IPS DF 4.7 (cell line): ENCODE results near the gene OR5A2.
A peak's percentile ranks its signal among the peaks of the same experiment; 100 is the strongest.
"Not testable (repeated sequence)": the region's sequence is repeated elsewhere in the genome, so short reads cannot be mapped to it uniquely, and the experiment has no call there.

Experiments used
- DNase-seq: peaks from one replicate; pipeline ENCODE4 v3.0.0-alpha.2; 2013; ENCODE audit warnings: low spot score; ENCODE audit errors: extremely low read depth

OR5A2 gene, protein sequence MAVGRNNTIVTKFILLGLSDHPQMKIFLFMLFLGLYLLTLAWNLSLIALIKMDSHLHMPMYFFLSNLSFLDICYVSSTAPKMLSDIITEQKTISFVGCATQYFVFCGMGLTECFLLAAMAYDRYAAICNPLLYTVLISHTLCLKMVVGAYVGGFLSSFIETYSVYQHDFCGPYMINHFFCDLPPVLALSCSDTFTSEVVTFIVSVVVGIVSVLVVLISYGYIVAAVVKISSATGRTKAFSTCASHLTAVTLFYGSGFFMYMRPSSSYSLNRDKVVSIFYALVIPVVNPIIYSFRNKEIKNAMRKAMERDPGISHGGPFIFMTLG

DNA sequence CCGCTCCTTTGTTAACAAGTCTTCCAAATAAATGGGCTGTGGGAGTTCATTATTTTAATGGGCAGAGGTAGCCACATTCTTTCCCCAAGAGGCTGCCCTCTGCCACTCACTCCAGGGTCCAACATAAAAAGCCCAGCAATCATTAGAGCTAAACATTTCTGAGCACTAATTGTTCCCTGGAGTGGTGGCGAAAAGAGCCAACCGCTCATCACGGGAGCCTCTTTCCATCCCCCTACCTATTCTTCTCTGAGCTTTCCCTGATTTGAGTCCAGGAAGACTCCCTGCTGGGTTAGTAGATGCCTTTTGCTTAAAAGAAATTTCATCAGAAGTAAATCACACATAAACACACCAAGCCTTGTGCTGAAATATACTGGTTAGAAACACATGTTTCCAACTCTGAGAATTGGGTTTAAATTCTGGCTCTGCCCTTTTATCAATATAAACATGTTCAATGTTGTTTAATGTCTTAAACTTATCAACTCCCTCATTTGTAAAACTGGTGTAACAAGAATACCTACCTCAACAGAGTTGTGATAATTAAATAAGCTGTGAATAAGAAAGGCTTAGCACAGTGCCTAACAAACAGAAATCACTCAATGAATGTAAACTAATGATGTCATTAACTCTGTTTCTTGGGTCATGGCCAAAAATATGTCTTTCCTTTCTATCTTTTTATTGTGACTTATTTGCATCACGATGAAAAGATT is at the start of gene OR5A2:
Gene OR5A2, minus strand, starts transcription at position 53 of the 707 bp plus-strand sequence. CDS start 3,460 bp downstream, outside the sequence.
- peak; percentile 81 for DNase-seq

DNA sequence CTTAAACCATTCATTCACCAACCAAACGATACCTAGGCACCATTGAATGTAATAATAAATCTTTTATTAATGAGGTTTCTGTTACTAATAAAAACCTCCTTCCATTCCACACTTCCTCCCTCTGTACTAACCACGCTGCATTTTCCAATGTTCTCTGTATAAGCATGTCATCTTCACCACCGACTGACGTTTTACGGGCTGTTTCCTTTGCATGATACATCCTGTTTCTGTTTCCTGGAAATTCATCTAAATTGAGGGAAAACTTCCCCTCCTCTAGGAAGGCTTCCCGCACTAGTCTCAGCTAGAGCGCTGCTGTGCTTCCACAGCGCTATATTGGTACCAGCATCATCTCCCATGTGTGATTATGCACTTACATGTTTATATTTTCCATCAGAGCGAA is 49.0 kb upstream of the OR5A2 start:
- no peak for DNase-seq

DNA sequence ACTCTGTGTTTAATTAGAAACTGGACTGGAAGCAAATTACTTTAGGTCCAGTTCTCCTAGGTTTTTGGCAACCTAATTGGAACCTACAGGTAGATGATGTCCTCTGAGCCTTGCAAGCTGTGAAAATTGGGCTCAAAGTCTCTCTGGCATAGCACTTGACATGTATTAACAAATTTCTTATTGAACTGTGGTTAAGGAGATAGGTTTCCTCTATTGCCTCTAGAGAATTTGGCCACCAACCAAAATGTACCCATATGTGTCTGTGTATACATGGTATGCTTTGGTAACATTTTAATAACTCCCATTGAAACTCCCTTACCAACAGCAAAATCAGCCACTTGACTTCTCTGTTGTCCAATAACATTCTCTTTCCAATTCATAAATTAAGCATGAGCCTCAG is 46.8 kb upstream of the OR5A2 start, which contains the start of gene OR4D10:
Gene OR4D10, plus strand, starts transcription at position 301 of the 400 bp plus-strand sequence. CDS start 4,115 bp downstream, outside the sequence.
- no peak for DNase-seq

DNA sequence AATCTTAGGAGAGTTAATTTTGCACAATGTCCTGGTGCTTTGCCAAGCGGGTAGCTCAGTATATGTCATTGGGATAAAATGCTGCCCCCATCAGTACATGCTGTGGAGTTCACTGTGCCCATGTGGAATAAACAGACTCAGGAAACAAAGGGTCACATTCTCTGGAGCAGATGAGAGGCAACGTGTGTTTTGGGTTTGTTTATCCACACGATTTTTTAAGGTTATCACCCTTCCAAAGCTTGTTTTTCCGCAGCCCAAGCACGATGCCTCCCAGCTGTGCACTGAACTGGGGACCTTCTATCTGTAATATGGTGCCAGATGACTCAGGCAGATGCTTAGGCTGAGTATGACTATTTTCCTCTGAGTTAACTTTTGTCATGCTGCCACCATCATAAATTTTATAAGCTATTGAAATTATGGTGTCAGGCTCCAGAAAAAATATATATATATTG is 37.0 kb upstream of the OR5A2 start:
- DNase-seq, result no peak

DNA sequence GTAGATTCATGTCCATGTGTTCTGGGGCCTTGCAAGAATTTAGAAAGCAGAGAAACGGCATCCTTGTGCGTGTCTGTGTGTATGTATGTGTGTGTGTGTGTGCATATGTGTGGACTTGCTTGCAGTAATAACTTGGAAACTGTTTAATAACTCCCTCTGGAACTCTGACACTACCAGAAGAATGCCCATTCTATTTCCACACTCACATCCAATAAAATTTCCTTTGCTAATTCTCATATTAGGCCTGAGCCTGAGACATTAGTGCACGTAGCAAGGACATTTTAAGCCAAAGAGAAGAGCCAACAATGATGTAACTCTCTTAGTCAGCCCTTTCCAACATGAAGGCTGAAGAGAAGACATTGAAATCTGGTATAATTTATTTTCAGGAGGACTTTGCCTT is 33.7 kb upstream of the OR5A2 start:
- DNase-seq, result no peak

DNA sequence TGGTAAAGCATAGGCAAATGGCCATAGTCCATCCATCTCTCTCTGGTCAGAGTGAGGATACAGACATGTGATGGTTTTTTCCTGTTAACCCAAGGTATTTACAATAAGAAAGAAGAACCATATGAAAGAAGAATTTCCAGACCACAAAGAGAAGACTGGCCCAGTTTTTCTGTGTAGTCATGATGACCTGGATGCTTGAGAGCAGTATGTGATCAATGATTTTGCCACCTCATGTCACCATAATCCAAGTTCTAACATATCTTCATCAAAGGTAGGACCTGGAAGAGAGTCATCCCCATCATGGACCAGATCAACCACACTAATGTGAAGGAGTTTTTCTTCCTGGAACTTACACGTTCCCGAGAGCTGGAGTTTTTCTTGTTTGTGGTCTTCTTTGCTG is 30.4 kb upstream of the OR5A2 start, which contains the start of gene OR4D6:
Gene OR4D6, plus strand, starts transcription at position 301 of the 400 bp plus-strand sequence. Its CDS starts 0 bp downstream, at position 301.
- DNase-seq, result no peak

DNA sequence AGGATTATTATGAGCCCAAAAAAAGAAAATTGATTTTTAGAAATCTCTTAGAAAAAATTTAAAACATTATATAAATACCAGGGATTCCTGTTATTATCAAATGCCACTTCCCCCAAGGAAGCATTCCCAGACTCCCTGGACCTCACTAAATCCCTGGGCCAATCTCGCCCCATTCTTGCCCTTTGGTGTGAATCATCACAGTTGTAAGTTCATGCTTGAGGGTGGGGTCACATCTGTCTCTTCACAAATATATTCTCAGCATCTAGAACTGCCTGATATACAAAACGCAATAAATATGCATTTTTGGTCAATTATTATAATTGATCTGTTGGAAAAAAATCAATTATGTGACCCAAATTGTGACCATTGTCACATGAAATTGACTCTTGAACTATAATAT is 22.3 kb upstream of the OR5A2 start:
- DNase-seq, result no peak

DNA sequence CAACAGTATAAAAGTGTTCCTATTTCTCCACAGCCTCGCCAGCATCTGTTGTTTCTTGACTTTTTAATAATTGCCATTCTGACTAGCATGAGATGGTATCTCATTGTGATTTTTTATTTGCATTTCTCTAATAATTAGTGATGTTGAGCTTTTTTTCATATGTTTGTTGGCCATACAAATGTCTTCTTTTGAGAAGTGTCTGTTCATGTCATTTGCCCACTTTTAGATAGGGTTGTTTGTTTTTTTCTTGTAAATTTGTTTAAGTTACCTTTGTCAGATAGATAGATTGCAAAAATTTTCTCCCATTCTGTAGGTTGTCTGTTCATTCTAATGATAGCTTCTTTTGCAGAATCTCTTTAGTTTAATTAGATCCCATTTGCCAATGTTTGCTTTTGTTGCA is 19.4 kb upstream of the OR5A2 start:
- DNase-seq, result not testable (repeated sequence)

DNA sequence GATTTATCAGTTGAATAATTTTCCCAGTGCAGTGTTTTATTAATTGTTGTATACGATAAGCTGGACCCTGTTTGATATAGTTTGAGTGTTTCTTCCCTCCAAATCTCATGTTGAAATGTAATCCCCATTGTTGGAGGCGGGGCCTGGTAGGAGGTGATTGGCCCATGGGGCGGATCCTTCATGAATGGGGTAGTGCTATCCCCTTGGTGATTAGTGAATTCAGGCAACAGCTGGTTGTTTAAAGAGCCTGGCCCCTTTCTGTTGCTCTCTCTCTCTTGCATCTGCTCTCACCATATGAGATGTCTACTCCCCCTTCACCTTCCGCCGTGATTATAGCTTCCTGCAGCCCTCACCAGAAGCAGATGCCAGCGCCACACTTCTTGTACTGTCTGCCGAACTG is 11.6 kb upstream of the OR5A2 start:
- no peak for DNase-seq

DNA sequence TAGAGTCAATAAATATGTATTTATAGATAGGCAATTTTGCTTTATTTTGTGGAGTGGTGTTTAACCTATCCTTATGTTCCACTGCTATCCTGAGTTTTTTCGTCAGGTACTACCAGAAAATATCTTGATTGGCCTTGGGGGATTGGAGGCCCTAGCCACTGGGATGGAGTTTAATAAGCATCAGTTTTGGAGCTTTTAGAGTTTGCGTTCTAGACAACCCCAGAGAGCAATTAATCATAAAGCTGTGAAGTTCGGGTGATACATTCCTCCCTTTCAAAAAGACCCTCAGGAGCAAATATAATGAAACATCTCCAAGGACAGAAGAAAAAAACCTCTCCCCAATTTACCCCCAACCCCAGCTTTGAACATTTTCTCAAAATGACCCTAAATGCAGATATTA is 10.0 kb upstream of the OR5A2 start, which contains the start of gene OR5A1:
Gene OR5A1, plus strand, starts transcription at position 301 of the 400 bp plus-strand sequence. CDS start 6,700 bp downstream, outside the sequence.
- no peak for DNase-seq

DNA sequence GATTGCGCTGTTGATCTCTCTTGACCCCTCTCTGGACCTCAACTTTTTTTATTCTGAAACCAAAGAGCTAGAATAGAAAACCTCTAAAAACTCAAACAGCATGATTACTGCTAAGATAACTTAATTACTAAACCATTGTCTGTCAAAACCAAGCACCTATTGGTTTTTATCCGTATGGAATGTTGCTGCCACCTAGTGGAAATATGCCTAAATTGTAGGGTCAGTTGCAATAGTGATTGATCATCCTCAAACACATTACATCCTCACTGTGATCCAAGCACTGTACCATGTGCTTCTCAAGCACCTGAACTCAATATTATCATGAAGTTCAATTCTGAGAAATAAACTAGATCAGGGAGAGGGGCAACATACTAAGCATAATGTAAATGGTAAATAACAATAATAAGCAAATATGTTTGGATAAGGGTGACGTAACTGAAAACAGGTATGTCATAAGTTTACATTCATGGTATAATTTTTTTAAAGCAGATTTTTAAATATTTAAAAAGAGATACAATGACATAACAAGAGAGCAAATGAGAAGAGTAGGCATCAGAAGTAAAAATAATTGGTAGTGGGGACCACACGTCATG is 3.8 kb upstream of the OR5A2 start:
- no peak for DNase-seq

DNA sequence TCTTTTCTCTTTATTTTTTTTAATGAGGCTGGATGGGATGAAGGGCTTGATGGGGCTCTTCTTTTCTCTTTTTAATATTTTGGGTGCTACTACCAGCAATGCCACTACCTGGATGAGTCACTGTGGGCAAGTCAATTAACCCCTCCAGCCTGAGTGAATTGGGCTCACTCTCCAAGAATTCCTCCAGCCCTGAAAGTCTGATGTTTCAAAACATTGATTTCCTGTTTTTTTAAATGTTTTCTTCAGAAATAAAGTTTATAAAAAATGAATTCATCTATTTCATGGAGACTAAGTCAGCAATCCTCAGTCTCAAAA is 812 bp upstream of the OR5A2 start:
- no peak for DNase-seq

DNA sequence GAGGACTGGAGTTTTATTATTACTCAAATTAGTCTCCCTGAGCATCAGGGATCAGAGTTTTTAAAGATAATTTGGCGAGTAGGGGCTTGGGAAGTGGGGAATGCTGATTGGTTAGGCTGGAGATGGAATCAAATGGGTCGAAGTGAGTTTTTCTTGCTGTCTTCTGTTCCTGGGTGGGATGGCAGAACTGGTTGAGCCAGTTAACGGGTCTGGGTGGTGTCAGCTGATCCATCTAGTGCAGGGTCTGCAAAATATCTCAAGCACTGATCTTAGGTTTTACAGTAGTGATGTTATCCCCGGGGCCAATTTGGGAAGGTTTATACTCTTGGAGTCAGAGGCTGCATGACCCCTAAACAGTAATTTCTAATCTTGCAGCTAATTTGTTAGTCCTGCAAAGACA is 1.1 kb downstream of the OR5A2 start:
- no peak for DNase-seq

DNA sequence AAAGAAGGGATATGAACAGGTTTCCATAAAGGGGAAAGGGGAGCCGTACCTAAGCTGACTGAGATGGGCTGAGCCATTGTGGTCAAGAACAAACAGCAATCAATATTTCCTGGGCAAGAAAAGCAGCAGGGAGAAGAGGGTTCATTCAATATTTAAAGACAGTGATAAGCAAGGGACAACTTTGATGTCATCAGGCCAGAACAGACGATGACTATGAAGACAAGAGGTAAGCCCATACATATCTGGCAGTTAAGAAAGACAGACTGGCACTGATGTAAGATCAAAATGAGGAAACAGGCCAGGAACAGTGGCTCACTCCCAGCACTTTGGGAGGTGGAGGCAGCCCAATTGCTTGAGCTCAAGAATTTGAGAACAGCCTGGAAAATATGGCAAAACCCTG is 2.4 kb downstream of the OR5A2 start:
- DNase-seq, result no peak

DNA sequence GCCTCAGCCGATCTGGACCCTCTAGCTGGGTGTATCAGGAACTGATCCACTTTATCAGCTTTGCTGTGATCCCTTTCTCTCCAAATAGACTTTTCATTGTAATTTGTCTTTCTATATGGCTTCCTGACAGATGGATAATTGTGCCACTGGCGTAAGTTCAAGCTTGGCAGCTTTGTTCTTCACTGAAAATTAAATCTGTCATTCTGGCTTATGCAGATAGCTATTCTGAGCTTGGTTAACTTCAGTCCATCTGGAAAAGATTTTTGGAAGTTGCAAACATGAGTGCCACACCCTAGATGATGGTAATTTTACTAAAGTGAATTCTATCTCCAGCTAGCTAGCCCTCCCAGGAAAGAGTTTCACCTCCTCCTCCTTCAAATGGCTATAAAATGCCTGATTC is 8.1 kb downstream of the OR5A2 start:
- DNase-seq, result no peak

DNA sequence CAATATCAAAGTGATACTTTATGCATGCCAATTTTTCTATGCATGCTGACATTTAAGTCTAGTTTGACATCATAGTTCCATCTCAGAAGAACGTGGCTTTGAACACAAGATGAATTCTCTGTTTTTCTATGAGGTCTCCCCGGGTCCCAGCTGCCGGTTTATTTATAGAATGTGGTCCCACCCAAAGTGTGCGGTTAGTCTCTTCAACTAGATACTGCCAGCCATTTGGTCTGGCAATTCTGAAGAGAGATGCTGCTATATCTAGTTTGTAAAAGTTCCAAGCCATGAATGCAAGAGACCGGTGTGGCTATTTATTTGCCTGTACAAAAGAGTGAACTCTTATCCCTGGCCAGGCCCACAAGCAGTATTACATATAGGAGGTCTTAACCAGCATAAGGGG is 9.2 kb downstream of the OR5A2 start:
- DNase-seq, result no peak

DNA sequence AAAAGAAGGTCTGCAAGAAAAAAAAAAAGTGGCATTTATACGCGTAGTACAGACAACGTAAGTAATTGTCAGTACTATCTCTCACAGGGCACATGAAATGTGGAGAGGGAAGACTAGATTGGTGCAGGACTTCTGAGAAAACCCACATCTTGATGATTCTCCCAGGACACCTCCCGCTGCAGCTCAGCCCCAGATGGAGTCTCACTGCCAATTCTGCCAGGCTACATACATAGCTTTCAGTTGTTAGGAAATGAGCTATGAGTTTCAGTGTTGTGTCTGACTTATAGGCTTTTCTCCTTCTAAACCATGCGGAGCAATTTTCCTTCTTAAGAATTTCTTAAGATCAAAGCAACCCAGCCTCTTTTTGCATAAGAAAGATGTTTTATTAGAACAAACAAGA is 9.6 kb downstream of the OR5A2 start:
- no peak for DNase-seq

DNA sequence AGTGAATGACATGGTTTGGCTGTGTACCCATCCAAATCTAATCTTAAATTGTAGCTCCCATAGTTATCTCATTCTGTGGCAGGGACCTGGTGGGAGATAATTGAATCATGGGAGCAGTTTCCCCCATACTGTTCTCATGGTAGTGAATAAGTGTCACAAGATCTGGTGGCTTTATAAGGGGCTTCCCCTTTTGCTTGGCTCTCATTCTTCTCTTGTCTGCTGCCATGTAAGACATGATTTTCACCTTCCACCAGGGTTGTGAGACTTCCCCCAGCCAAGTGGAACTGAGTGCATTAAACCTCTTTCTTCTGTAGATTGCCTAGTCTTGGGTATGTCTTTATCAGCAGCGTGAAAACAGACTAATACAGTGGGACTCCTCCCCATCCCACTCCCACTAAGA is 11.1 kb downstream of the OR5A2 start:
- no peak for DNase-seq

DNA sequence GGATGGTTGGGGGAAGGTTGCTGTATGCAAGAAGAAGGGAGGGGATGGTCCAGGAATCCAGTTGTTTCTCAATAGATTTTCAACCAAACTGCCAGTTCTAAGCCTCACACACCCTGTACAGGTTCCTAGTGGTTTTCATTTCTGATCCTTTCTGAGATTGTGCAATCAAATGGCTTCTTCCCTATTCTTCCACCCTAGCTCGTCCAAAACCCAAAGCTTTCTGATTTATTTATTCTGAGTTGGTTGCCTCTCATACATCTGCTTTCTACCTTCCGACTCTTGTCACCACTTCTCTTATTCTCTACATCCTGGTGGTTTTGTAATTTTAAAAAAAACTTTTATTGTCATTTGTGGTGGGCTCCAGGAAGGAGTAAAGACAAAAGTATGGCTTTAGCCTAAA is 12.6 kb downstream of the OR5A2 start:
- DNase-seq, result no peak

DNA sequence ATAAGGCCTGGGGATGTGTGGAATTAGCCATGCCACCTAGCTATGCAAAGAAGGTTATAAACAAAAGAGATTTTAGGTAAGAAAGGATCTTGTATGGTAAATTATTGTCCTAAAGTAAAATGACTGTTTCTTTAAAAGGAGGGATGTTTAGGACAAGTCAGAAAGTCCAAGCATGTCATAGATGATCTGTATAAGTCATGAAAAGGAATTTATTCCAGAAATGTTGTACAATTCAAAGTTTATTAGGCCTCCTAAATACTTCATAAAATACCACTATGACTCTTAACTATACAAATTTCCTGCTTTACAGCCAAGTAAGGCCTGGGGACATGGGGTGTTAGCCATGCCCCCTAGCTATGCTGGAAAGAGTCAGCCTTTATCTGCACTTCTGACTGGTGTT is 22.7 kb downstream of the OR5A2 start:
- DNase-seq, result no peak

DNA sequence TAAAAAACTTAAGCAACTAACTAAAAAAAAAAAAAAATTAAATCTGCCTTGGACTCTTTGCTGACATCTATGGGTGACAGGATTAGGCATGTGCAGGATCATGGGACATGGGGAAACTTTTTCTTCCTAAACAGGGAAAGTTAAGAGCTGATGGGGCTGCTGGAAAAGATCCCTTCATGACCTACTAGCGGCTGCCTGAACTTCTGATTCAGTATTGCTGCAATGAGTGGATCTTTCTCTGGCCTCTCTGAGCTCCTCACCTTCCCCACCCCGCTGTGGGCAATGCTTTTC is 25.0 kb downstream of the OR5A2 start:
- no peak for DNase-seq

DNA sequence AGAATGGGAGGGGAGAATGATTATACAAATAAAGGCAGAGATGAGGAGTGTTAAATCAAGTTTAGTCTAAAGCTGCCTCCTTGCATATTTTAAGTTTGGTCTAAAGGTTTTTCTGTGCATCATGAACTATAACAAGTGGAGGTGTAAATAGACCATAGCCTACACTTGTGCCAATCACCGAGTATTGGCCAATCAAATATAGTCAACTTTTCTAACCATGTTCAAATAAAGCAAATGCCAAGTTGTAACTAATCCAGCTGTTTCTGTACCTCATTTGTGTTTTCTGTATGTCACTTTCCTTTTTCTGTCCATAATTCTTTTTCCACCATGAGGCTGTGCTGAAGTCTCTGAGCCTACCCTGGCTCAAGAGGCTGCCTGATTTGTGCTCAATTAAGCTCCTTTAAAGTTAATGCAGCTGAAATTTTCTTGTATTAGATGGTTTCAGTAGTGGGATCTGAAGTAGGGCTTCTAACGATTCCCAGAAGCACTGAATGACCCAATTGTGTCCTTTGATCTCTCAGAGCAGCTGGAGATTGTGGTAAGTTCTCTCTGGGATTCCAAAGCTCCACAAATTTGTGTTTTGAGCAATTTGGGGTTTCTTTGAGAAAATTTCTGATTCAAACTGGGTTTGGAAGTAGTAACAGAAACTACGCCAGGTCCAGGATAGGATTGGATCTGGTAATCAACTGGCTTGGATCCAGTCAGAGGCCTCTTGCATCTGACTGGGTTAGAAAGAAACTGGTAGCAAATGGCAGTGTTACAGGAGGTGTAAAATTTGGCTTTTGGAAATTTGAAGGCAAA is 25.6 kb downstream of the OR5A2 start:
- no peak for DNase-seq
